ENCODE measurements around the gene NAA80.

The NAA80 gene

GRCh38 chr3:50298836-50299637 is at the start of gene NAA80, which contains the start of gene HYAL3:
Gene NAA80 (minus strand): TSS chr3:50299405. CDS start chr3:50297463, 1,942 bp downstream.
Gene HYAL3 (minus strand): TSS chr3:50299405. CDS start chr3:50295602, 3,803 bp downstream.
- peak; percentile 98 for DNase-seq (ENCODE audit: low read depth, low spot score)

- no peak for DNase-seq (ENCODE audit: low read depth, low spot score)
These were observed 48.1 kb upstream of the NAA80 start for GRCh38 chr3:50347187-50347813.

- no peak for DNase-seq (ENCODE audit: low read depth, low spot score)
These were observed 46.5 kb upstream of the NAA80 start, which contains the start of gene ZMYND10 for GRCh38 chr3:50345586-50346234. Gene ZMYND10 (minus strand): TSS chr3:50345732. CDS start chr3:50345579, 153 bp downstream.

- DNase-seq (ENCODE audit: low read depth, low spot score): no peak
These were observed 45.8 kb upstream of the NAA80 start for GRCh38 chr3:50345008-50345407.

- no peak for DNase-seq (ENCODE audit: low read depth, low spot score)
These were observed 43.8 kb upstream of the NAA80 start for GRCh38 chr3:50342813-50343633.

- no peak for DNase-seq (ENCODE audit: low read depth, low spot score)
These were observed 42.9 kb upstream of the NAA80 start for GRCh38 chr3:50341996-50342650.

- no peak for DNase-seq (ENCODE audit: low read depth, low spot score)
These were observed 42.3 kb upstream of the NAA80 start for GRCh38 chr3:50341537-50341936.

GRCh38 chr3:50340448-50341329 is 41.5 kb upstream of the NAA80 start, which contains the start of gene RASSF1:
Gene RASSF1 (minus strand): TSS chr3:50340836. CDS start chr3:50340805, 31 bp downstream.
- no peak for DNase-seq (ENCODE audit: low read depth, low spot score)

GRCh38 chr3:50340147-50340447 is 40.9 kb upstream of the NAA80 start:
- no peak for DNase-seq (ENCODE audit: low read depth, low spot score)

- no peak for DNase-seq (ENCODE audit: low read depth, low spot score)
These were observed 40.4 kb upstream of the NAA80 start for GRCh38 chr3:50339485-50340146.

GRCh38 chr3:50338965-50339364 is 39.8 kb upstream of the NAA80 start:
- no peak for DNase-seq (ENCODE audit: low read depth, low spot score)

GRCh38 chr3:50337175-50337861 is 38.1 kb upstream of the NAA80 start:
- peak; percentile 97 for DNase-seq (ENCODE audit: low read depth, low spot score)

- DNase-seq (ENCODE audit: low read depth, low spot score): no peak
These were observed 37.4 kb upstream of the NAA80 start for GRCh38 chr3:50336452-50337174.

- no peak for DNase-seq (ENCODE audit: low read depth, low spot score)
These were observed 35.3 kb upstream of the NAA80 start for GRCh38 chr3:50334339-50335075.

- DNase-seq (ENCODE audit: low read depth, low spot score): no peak
These were observed 34.6 kb upstream of the NAA80 start for GRCh38 chr3:50333744-50334328.

GRCh38 chr3:50331364-50331907 is 32.2 kb upstream of the NAA80 start:
- DNase-seq (ENCODE audit: low read depth, low spot score): no peak

GRCh38 chr3:50330330-50330729 is 31.1 kb upstream of the NAA80 start:
- no peak for DNase-seq (ENCODE audit: low read depth, low spot score)
